ENCODE results near the gene TMEM123. TPM values are rescaled to one million over a fixed set of nuclear protein-coding genes. Genes with fewer than 3 reads are reported as not detected.

The TMEM123 gene
- total RNA-seq, 1 experiment from 2014 or later = 116 TPM

DNA sequence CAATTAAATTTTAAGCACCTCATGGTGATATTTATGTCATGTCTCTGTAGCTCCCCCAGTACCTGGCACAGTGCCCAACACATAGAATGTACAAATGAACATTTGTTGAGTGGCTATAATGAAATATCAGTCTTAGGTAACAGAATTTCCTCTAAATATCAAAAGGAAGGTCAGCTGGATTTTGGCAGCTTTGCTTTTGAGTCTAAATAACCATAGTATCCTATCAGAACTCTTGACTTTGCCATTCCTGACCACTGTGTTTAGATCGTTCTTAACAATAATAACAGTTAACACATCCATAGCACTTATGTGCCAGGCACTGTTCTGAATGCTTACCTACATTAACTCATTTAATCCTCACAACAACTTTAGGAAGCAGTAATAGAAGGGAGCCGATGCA lies 26.6 kb downstream of the TMEM123 start:
- no peak for DNase-seq (ENCODE audit: low spot score)

GRCh38 chr11:102423936-102424335 lies 28.6 kb downstream of the TMEM123 start:
- DNase-seq (ENCODE audit: low spot score) = no peak

DNA sequence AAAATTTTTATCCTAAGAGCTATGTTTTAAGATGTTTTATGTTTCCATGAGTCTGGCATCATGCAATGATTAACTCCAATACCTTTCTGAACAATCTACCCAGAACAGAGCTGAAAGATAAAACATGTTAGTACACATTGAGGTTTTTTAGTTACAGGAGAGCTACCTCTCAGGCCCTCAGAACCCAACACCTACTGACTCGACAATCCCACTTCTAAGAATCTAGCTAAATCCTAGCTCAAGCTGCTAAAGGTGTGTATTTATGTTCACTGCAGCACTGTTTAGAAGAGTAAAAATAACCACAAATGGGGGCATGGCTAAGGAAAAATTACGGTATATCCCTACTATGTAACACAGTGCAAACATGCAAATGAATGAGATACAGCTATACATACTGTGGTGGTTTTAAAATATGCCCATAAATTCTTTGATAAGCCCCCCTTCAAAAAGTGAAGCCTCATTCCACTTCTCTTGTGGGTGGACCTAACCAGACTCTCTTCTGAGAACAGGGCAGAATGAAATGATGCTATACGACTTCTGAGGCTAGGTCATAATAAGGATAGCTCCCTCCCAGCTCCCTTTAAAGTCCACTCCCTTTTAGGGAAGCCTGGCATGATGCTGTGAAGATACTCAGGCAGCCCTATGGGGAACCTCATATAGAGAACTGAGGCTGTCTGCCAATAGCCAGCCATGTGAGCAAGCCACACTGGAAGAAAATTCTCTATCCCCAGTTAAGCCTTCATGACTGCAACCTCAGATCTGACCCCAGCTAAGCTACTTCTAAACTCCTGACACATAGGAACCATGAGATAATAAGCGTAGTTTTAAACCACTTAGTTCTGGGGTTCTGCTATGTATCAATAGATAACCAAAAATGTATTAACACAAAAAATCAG lies 29.5 kb downstream of the TMEM123 start:
- no peak for DNase-seq (ENCODE audit: low spot score)

DNA sequence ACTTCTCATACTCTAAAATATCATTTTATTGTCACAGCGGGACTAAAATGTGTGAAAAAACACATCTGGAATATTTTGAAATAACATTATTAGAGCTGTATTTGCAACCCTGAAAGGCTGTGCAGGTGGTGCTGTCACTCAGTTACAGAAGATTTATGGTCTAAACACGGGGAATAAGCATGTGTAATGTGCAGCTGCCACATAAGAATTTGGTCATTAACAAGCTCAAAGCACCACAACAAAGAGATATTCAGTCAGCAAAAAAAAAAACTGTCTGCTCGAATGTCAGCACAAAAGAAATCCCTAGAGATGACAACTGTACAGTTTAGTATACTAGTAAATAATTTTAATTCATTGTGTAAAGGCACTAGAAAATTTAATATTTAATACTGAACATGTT lies 31.3 kb downstream of the TMEM123 start:
- no peak for DNase-seq (ENCODE audit: low spot score)

GRCh38 chr11:102420547-102420946 lies 32.0 kb downstream of the TMEM123 start:
- no peak for DNase-seq (ENCODE audit: low spot score)

GRCh38 chr11:102419181-102419580 lies 33.4 kb downstream of the TMEM123 start:
- DNase-seq (ENCODE audit: low spot score) = no peak

GRCh38 chr11:102416976-102417375 lies 35.6 kb downstream of the TMEM123 start:
- DNase-seq (ENCODE audit: low spot score) = no peak

- no peak for DNase-seq (ENCODE audit: low spot score)
Observed at GRCh38 chr11:102415304-102415916, 37.2 kb downstream of the TMEM123 start.

DNA sequence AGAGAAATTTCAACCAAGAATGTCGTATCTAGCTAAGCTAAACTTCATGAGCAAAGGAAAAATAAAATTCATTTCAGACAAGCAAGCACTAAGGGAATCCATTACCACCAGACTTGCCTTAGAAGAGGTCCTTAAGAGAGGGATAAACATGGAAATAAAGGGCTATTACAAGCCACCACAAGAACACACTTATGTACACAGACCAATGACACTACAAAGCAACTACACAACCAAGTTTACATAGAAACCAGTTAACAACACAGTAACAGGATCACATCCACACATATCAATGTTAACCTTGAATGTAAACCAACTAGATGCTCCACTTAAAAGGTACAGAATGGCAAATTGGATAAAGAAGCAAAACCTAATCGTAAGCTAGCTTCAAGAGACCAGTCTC lies 38.0 kb downstream of the TMEM123 start:
- DNase-seq (ENCODE audit: low spot score) = no peak

GRCh38 chr11:102413497-102413896 lies 39.1 kb downstream of the TMEM123 start:
- DNase-seq (ENCODE audit: low spot score) = no peak

DNA sequence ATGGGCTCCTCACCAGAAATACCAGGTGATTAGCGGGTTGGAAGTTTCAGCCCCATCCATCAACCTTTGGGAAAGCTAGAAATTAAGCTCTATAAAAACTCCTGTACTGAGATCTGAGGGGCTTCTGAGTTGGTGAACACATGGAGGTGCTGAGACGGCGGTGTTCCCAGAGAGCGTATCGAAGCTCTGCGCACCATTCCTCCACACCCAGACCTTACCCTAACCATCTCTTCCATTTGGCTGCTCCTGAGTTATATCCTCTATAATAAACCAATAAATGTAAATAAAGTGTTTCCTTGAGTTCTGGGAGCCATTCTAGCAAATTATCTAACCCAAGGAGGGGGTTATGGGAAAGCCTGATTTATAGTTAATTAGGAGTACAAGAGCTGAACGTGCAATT lies 41.4 kb downstream of the TMEM123 start:
- no peak for DNase-seq (ENCODE audit: low spot score)

DNA sequence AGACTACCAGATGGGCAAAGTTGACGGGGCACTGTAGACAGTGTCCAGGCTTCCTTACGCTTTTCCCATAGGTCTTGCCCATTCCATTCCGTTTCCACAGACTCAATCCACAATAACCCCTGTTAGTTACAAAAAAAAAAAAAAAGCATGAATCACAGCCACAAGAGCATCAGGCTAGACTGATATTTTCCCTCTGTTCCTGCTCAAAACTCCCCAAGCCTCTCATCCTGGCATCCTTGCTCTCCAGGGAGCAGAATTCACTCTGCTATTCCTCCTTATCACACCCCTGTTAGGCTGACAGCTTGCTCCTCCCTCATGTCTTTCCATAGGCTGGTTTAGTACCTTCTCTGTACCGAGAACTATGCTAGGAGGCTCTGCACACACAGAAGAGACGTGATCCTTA lies 42.2 kb downstream of the TMEM123 start:
- DNase-seq (ENCODE audit: low spot score) = no peak

DNA sequence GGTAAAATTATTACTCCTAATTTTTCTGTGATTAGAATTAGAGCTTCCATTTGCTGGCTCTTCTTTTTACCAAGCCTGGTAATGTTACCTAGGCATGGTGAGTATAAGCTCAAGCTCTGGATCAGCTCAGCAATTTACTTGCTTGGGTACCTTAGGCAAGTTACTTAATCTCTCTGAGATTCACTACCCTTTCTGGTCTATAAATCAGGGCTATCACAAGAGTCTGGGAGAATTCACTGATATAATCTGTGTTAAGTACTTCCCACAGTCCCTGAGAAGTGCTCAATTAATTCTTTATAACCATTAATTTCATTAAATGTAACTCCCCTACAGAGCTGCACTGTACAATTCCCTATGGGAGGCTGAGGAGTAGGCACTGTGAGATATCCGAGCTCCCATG lies 44.2 kb downstream of the TMEM123 start:
- no peak for DNase-seq (ENCODE audit: low spot score)

GRCh38 chr11:102407901-102408300 lies 44.7 kb downstream of the TMEM123 start:
- DNase-seq (ENCODE audit: low spot score) = no peak

GRCh38 chr11:102406099-102406498 lies 46.5 kb downstream of the TMEM123 start:
- no peak for DNase-seq (ENCODE audit: low spot score)

GRCh38 chr11:102405501-102405900 lies 47.1 kb downstream of the TMEM123 start:
- no peak for DNase-seq (ENCODE audit: low spot score)

DNA sequence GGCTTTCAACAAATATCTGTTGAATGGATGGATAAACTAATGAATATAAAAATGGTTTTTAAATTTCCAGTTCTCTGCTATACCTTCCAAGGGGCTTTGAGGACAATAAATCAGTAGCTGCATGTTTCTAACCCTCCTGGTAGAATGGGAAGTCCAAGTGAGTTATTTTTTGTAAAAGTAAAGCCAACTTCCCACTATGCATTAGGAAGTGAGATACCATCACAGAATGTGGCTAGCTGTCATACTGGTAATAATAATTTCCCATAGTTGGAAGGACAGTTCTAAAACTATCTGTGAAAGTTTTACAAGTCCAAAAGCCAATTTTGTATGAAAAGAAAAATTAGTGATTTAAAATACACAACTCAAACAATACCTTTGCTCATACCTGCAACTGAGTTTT lies 50.0 kb downstream of the TMEM123 start:
- DNase-seq (ENCODE audit: low spot score) = no peak

GRCh38 chr11:102401905-102402304 lies 50.7 kb downstream of the TMEM123 start:
- no peak for DNase-seq (ENCODE audit: low spot score)

GRCh38 chr11:102400603-102401002 lies 52.0 kb downstream of the TMEM123 start:
- DNase-seq (ENCODE audit: low spot score) = no peak

- DNase-seq (ENCODE audit: low spot score) = no peak
Observed at GRCh38 chr11:102399189-102399588, 53.4 kb downstream of the TMEM123 start.

- no peak for DNase-seq (ENCODE audit: low spot score)
Observed at GRCh38 chr11:102398297-102398696, 54.3 kb downstream of the TMEM123 start.

GRCh38 chr11:102396708-102397563 lies 55.6 kb downstream of the TMEM123 start:
- DNase-seq (ENCODE audit: low spot score) = no peak
